ES-I3 (cell line): ENCODE measurements around the gene CEP295NL.
"Not testable (repeated sequence)": the region's sequence is repeated elsewhere in the genome, so short reads cannot be mapped to it uniquely, and the experiment has no call there.

Source experiments
- H3K36me3 ChIP-seq: 2 replicates; pipeline ENCODE4 v1.6.1; 2013; ENCODE audit warnings: mild to moderate bottlenecking, low read length, control low read depth, moderate library complexity; ENCODE audit not compliant: insufficient read depth
- H3K4me1 ChIP-seq: 2 replicates; pipeline ENCODE4 v1.6.1; 2013; ENCODE audit warnings: mild to moderate bottlenecking, control low read depth, low read length; ENCODE audit not compliant: insufficient read depth
- H3K9ac ChIP-seq: 2 replicates; pipeline ENCODE4 v1.6.1; 2013; ENCODE audit warnings: low read depth, mild to moderate bottlenecking, low read length, moderate library complexity
- H3K9me3 ChIP-seq: 2 replicates; pipeline ENCODE4 v1.6.1; 2013; ENCODE audit warnings: mild to moderate bottlenecking, low read length, moderate library complexity; ENCODE audit not compliant: control insufficient read depth, insufficient read depth

The CEP295NL gene

DNA sequence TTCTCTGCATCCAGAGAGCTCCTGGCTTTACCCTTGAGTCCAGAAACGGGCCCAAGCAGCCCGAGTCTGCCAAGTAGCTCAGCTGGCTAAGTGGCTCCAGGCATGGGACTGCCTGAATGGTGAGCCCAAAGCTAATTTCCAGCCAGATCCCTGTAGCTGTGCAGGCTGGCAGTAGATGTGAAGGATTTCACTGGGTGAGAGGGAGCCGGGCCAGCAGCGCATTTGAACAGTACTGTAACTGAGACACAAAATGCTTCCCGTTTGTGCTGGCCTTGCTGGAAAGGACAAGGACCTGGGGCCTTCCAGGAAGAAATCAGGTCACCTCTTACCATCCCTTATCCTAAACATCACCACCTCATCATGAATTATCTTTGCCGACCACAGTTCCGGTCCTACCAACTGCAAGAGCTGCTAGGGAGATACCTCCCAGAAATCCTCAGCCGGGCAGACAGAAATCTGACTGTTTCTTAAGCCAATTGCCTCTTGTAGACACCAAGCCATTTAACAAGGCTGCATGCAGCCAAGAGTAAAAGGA, 18.5 kb upstream of the CEP295NL start:
- H3K9ac ChIP-seq = no peak overlapping the region

DNA sequence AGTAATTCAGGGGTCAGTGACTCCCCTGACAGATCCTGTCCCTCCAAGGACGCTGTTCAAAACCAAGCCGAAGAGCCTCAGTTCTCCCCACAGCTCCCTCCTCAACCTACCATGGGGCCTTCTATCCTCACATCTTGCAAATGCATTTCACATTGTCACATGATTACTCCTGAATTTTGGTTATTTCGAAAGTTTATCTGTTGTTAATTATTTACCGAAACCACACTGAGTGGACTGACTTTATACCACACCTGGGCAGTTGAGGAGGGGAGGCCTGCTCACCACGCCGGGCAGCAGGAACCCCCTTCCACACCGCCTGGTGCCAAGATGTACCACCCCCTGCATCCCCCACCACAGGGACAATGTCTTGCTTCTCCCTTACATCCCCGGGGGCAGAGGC, 17.5 kb upstream of the CEP295NL start:
- Histone ChIP-seq H3K9ac (no peak overlapping the region), H3K4me1 (peaks cover 24% of the 10 kb centered on the region), H3K36me3 (no peaks in the 10 kb centered on the region), H3K9me3 (no peaks in the 10 kb centered on the region)

More for the DNA sequence above, 18.5 kb upstream of the CEP295NL start:
- H3K36me3 ChIP-seq = no peaks in the 10 kb centered on the region
- peaks cover 21% of the 10 kb centered on the region for H3K4me1 ChIP-seq
- no peaks in the 10 kb centered on the region for H3K9me3 ChIP-seq

DNA sequence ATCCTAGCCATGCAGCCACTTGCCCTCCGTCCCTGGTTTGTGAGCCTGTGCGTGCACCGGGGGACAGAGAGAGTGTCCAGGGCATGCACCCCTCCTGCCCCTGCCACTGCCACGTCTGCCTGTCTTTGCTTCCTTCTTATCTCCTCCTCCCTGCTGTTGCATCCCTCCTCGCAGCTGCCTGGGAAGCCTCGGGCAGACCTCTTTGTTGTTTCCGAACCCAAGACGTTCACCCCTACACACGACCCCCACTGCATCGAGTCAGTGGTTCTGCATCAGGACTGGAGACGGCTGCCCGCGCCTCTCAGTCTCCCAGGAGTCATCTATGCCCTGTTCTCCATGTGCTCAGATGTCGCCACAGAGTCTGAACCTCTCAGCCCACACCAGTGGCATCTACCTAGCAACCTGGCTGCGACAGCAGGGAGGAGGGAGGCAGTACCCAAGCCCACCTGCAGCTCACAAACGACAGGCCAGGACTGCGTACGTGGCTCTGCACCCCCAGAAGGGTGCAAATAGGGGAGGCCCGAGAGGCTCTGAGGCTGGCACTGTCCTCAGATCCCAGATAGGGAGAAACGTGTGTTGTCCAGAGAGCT, 17.0 kb upstream of the CEP295NL start:
- Histone ChIP-seq H3K9ac (no peak overlapping the region), H3K36me3 (no peaks in the 10 kb centered on the region), H3K4me1 (peaks cover 24% of the 10 kb centered on the region), H3K9me3 (no peaks in the 10 kb centered on the region)

DNA sequence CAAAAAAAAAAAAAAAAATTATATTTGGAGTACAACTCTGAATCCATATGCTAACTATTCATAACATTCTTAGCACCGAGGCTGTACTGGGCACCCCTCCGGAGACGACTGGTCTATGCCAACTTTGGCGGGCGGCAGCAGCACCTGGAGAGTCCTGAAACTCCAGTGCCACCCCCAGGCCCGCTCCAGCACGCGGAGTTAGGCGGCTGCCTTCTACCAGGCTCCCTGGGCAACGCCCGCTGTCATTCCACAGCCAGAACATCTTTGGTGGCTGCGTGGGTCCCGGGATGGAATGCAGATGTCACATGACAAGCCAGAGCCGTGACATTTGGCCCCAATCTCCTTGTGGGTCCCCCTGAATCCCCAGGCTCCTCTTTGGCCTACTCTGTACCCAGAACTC, 16.0 kb upstream of the CEP295NL start:
- Histone ChIP-seq H3K4me1 (peaks cover 24% of the 10 kb centered on the region), H3K9ac (no peak overlapping the region)

DNA sequence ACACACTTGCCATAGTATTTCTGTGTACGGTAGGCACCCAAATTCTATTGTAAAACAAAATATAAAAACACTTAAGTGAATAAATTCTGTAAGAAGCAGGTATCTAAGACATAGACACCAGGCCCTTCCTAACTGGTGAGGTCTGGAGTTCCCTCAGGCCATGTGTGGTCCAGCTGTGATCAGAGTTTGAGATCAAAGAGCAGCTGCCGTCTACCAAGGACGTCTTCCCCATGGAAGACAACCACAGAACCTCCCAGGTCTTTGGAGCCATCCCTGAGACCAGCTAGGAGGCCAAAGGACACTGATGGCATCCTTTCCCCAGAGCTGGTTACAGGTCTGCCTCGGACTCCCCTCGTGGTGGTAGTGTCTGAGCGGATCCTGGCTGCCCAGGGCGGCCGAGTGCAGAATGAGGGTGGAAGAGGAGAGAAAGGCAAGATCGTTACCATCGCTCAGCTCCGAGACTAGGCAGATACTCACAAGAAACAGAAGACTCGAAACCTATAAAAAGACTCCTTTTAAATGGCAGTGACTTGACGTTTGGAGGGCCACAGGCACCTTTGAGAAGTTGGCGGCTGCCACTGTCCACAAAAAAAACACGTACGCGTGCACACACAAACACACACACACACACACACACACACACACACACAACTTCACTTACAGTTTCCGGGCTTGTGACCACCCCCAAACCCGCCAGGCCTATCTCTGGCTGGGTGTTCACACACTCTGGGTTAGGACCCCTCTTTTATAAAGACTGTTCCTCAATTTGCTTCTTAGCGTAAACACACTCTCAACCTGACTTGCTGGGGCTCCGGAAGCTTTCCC, 14.7 kb upstream of the CEP295NL start:
- Histone ChIP-seq H3K9ac (no peak overlapping the region), H3K4me1 (peaks cover 17% of the 10 kb centered on the region; the same call in 1 of the 2 replicates), H3K9me3 (no peaks in the 10 kb centered on the region)

More for the DNA sequence above, 16.0 kb upstream of the CEP295NL start:
- H3K36me3 ChIP-seq = no peaks in the 10 kb centered on the region
- H3K9me3 ChIP-seq = no peaks in the 10 kb centered on the region

DNA sequence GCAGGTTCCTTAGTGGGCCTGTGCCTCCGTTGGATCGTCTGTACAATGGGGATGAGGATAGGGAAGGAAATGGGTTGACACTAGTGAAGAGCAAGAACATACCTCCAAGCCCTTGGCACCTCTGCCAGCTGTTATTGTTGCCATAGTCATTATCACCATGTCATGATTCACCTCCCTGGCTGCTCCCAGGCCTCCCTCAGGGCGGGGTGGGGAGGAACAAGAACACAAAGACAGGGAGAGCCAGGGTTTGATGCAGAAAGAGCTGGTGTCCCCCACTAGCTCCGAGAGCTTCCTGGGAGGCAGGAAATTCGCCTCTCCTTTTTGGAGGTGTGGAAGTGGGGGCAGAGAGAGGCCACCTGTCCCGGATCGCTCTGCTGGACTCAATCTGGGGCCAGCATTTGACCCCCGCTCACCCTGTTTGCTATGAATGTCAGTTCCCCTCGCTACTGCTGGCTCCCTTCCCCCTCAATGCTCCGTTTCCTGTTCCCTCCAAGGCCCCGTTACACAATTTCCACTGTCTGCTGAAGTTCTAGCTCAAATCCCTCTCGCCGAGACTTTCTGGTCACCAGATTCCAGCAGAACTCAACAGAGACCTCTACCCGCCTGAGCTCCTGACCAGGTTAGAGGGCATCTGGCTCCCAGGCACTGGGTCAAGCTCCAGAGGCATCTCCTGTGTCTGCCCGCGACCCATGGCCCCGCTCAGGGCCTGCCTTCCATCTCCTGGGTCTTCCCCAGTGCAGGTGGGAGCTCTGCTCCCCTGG, 13.1 kb upstream of the CEP295NL start:
- no peaks in the 10 kb centered on the region for H3K9me3 ChIP-seq
- no peaks in the 10 kb centered on the region for H3K36me3 ChIP-seq
- peaks cover 10% of the 10 kb centered on the region; the same call in 1 of the 2 replicates for H3K4me1 ChIP-seq
- no peak overlapping the region for H3K9ac ChIP-seq

More for the DNA sequence above, 14.7 kb upstream of the CEP295NL start:
- no peaks in the 10 kb centered on the region for H3K36me3 ChIP-seq

DNA sequence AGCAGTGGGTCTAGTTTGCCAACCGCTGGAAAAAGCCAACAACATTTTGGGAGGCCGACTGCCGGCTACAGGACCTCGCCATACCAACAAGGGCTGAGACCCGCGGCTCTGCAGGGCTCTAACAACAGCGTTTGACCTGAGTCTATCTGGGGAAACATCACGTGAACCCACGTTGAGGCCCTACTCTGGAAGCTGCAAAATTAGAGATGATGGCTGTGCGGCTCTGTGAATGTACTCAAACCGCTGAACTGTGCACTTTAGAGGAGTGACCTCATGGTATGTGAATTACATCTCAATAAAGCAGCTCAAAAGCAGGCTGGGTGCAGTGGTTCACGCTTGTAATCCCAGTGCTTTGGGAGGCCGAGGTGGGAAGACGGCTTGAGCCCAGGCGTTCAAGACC, 10.1 kb upstream of the CEP295NL start:
- Histone ChIP-seq H3K9me3 (no peaks in the 10 kb centered on the region), H3K4me1 (peaks cover 16% of the 10 kb centered on the region), H3K9ac (no peak overlapping the region)

DNA sequence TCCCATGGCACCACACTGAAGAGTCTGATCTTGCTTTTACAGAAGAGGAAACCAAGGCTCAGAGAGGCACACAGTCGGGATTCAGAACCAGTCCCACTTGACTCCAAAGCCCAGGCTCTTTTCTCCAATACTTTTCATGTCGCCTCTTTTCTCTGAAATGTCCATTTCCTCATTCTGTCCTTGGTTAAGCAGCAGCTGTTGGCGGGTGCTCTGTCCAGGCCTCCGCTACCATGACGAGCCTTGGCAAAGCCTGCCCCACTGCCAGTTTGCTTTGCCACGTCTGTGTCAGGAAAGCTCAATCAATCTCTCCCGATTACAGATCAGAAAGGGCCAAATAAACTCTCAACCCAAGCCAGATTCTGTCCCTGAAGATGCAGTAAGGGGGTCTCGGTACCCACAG, 9.1 kb upstream of the CEP295NL start:
- Histone ChIP-seq H3K9ac (no peak overlapping the region), H3K36me3 (no peaks in the 10 kb centered on the region), H3K9me3 (no peaks in the 10 kb centered on the region), H3K4me1 (peaks cover 16% of the 10 kb centered on the region)

More for the DNA sequence above, 10.1 kb upstream of the CEP295NL start:
- H3K36me3 ChIP-seq = no peaks in the 10 kb centered on the region

DNA sequence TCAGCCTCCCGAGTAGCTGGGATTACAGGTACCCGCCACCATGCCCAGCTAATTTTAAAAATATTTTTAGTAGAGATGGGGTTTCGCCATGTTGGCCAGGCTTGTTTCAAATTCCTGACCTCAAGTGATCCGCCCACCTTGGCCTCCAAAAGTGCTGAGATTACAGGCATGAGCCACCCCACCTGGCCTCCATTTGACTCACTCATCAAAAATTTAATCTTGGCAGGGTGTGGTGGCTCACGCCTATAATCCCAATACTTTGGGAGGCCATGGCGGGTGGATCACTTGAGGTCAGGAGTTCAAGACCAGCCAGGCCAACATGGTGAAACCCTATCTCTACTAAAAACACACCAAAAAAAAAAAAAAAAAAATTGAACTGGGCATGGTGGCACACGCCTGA, 8.5 kb upstream of the CEP295NL start:
- not testable (repeated sequence) for H3K9me3 ChIP-seq, H3K9ac ChIP-seq, H3K36me3 ChIP-seq
- H3K4me1 ChIP-seq = peaks cover 14% of the 10 kb centered on the region

DNA sequence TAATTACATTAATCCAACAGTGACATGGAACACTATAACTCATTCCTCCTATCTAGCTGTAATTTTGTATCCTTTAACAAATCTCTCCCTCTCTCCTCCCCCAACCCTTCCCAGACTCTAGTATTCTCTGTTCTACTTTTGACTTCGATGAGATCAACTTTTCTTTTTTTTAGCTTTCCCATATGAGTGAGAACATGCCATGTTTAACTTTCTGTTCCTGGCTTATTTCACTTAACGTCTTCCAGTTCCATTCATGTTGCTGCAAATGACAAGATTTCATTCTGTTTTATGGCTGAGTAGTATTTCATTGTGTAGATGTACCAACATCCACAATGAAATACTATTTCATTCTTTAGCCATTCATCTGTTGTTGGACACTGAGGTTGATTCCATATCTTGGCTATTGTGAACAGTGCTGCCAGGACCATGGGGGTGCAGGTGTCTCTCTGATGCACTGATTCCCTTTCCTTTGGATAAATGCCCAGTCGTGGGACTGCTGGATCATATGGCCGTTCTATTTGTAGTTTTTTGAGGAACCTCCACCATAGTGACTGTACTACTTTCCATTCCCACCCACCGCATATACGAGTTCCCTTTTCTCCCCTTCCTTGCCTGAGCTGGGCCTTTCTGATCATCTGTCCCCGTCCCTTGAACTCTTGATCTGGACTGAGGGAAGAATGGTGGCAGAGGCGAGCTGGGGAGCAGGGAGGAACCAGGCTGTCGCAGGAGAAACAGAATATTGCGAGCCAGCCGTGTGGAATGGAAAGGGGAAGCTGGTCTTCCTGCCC, 7.7 kb upstream of the CEP295NL start:
- Histone ChIP-seq H3K36me3 (no peaks in the 10 kb centered on the region), H3K4me1 (peaks cover 6% of the 10 kb centered on the region; the same call in 1 of the 2 replicates), H3K9ac (no peak overlapping the region), H3K9me3 (no peaks in the 10 kb centered on the region)

DNA sequence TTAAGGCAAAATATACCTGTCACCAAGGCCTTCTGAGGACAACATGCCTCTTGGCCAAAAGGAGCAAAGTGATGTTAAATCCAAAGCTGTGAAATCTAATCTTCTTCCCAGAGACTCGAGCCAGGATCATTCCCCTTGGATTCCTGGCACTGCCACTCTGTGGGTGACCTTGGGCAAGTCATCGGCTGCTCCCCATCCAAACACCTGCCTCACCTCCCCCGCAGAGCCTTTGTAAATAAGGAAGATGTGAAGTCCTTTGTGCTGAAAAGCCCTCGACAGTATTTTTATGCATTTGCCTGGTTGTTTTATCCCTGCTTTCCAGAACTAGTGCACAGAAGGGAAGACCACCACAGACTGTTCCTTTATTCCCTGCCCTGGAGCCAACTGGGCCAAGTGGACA, 5.4 kb upstream of the CEP295NL start:
- H3K9ac ChIP-seq = no peak overlapping the region

DNA sequence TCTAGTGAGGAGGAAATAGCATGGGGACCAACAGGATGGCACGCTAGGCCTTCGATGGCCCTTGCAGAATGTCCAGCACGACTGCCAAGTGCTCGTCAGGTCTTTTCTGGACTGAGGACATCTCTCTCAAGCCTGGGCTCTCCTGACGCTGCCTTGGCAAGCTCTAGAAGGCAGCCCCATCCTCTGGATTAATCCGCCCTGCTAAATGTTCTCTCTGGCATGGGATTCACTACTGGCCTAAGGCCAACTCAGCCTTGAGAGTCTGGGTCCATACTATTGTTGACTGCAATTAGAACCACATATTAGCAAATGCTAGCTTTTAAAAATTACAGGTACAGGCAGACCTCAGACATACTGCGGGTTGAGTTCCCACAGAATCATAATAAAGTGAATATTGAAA, 2.5 kb upstream of the CEP295NL start:
- Histone ChIP-seq H3K4me1 (peaks cover 10% of the 10 kb centered on the region; the same call in 1 of the 2 replicates), H3K9me3 (no peaks in the 10 kb centered on the region), H3K9ac (no peak overlapping the region), H3K36me3 (no peaks in the 10 kb centered on the region)

More for the DNA sequence above, 5.4 kb upstream of the CEP295NL start:
- H3K9me3 ChIP-seq = no peaks in the 10 kb centered on the region
- peaks cover 6% of the 10 kb centered on the region; the same call in 1 of the 2 replicates for H3K4me1 ChIP-seq
- no peaks in the 10 kb centered on the region for H3K36me3 ChIP-seq

DNA sequence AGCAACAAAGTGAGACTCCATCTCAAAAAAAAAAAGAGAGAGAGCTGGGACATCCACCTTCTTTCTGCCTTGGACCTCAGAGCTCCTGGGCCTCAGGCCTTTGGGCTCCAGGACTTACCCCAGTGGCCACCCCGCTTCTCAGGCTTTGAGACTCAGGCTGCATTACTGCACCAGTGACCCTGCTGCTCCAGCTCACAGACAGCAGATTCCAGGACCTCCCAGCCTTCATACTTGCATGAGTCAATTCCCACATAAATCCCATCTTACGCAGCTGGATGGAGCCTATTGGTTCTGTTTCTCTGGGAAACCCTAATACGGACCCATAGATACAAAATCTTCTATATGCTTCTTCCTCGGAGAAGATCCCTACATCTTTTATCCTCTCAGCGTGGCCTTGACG, 2.1 kb upstream of the CEP295NL start:
- Histone ChIP-seq H3K4me1 (peaks cover 11% of the 10 kb centered on the region), H3K9me3 (no peaks in the 10 kb centered on the region), H3K9ac (no peak overlapping the region), H3K36me3 (no peaks in the 10 kb centered on the region)

DNA sequence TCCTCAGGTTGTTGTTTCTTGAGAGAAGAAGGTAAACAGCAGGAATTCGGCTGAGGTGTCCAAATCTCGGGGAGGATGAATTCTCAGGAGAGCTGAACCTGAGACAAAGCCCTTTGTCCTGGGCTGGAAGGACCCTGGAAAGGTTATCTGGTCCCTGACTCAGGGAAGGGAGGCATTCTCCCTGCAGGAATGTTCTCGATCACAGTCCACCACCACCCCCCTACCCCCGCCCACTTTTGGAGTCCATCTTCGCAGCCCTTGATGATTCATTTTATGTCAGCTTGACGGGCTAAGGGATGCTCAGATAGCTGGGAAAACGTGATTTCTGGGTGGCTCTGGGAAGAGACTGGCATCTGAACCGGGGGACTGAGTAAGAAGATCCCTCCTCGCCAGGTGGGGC, 1.4 kb upstream of the CEP295NL start:
- H3K36me3 ChIP-seq = no peaks in the 10 kb centered on the region
- H3K9ac ChIP-seq = no peak overlapping the region
- H3K4me1 ChIP-seq = peaks cover 17% of the 10 kb centered on the region
- no peaks in the 10 kb centered on the region for H3K9me3 ChIP-seq
